Activated naive CD4-positive, alpha-beta T cell treated with anti-CD3 and anti-CD28 coated beads, Interleukin-2, amount 50 U/mL, for 16 hours (primary cell): Measurements from ENCODE around the gene MYH10.

ENCODE experiments used
- DNase-seq: peaks from one replicate; pipeline ENCODE4 v3.0.0-alpha.2; 2020

MYH10 gene

DNA sequence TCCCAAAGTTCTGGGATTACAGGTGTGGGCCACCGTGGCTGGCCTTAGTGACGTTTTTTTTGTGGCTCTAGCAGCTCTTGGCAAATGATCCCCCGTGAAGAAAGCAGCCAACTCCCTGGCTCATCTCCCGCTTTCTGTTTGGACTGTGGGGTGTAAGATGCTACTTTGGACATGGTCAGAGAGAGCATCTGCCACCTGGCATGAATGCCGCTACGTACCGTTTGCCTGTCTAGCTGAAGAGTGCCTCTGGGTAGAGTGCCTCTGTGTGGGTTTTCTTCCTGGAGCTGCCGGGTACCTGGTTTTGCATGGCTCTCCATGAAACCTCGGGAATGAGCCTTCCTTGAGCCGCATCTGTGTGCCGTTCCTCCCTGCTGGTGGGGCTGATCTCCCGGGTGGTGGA is 160.6 kb downstream of the MYH10 start:
- no peak for DNase-seq

DNA sequence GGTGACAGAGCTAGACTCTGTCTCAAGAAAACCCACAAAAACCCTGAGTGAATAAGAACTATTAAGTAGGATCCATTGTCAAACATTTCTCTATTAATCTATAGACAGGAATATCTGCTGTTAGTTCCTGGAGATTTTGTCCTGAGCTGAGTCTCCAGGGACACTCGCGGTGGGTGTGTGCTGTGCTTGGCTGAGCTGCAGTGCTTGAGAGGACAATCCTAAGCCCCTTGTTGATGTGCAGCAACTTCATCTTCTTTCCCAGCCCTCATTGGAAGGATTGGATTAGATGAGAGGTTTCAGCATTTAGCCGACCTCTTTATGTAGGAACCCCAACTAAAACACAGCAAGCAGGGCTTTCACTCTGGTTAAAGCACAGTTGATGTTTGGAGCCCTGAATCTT is 161.5 kb downstream of the MYH10 start:
- no peak for DNase-seq

DNA sequence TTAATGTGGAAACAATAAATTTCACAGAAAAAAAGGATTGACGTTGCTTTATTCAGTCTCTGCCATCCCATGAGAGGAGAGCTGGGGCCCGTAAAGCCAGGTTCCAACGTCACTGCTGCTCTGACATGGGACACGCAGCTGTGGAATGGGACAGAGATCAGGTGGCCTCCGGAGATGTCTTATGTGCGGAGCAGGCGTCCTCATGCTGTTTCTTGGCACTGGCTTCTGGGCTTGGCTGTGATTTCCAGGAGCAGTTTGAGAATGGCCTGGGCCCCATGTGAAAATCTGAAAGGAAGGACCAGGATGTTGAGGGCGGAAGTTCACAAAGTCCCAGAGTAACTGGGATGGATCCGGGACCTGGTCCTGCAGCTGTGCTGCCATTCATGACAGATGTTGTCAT is 162.4 kb downstream of the MYH10 start:
- DNase-seq, result no peak

DNA sequence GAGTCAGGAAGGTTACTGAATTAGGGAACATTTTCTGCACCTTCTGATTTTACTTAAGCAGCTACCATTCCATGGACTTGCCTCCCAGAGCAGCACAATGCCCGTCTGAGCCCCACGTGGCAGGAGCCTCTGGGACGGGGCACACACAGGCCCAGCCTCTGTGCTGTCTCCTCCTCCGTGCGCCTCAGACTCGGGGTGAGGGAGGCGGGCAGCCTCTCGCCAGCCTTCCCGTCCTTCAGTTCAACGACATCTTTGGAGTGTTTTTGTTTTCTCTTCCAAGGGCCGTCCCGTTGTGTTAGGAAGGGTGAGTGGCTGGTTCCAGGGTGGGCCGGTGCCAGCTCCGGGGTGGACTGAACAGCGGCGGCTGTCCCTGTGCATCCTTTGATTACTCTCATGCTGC is 163.0 kb downstream of the MYH10 start:
- no peak for DNase-seq

DNA sequence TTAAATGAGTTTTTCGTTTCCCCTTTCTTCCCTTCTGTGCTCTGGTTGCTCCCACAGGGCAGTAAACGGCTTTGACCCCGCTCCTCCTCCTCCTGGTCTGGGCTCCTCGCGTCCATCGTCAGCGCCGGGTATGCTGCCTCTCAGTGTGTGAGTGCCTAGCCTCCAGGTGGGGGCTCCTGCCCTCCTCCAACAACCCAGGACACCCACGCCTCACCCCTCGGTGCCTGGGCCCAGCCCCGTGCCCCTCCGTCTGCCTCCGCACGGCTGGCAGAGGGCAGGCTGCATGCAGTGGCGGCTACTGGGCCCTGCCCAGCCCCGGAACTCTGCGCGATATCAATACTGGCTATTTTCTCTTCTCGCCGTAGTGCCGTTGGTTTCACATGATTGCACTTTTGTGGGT is 163.7 kb downstream of the MYH10 start:
- no peak for DNase-seq

DNA sequence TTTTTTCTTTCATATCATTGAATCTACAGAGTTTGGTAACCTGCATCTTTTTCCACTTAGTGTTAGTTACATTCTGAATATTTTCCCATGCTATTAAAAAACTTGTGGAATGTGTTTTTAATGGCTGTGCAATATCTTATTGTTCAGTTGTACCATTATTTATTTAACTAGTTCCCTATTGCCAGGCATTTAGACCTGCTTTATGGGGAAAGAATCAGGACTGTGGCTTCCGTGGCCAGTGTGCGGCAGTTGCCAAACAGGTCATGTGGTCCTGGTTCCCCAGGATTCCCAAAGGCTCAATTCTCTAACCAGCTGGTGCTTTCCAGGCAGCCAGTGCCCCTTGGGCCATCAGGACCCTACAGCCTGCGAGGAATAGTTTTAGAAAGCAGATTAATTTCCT is 164.1 kb downstream of the MYH10 start:
- DNase-seq, result no peak

DNA sequence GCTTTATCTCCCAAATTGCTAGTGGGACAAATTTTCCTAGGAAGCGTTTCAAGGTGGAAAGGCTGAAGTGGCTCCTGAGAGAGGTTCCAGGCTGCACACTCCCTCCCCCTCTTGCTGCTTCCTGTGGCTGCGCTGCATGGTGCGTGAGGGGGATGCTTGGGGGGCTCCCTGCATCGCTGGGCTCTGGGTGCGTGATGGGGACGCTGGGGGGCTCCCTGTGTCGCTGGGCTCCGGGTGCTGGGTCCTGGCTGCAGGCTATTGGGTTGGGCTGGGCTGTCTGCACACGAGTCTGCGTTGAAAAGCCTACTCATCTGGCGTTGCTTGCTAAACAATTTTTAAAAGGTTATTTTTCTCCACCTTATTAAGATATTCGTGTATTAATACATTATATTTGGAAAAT is 164.8 kb downstream of the MYH10 start:
- no peak for DNase-seq

DNA sequence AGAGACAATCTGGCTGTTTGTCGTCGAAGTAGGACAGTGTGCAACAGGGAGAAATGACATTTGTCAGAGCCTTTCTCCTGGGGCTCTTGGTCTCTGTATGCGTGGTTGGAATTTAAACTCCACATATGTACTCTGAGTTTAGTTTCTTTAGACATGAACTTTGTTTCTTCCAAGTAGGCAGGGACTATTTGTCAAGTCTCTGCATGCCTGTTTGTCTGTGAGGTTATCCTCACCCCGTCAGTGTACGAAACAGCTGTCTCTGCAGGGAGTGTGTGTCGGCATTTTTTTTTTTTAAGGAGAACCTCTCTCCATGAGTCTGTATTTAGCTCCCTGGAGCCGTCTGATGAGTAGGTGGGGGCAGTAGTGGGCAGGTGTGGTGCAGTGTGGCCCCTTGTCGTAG is 165.2 kb downstream of the MYH10 start:
- no peak for DNase-seq

DNA sequence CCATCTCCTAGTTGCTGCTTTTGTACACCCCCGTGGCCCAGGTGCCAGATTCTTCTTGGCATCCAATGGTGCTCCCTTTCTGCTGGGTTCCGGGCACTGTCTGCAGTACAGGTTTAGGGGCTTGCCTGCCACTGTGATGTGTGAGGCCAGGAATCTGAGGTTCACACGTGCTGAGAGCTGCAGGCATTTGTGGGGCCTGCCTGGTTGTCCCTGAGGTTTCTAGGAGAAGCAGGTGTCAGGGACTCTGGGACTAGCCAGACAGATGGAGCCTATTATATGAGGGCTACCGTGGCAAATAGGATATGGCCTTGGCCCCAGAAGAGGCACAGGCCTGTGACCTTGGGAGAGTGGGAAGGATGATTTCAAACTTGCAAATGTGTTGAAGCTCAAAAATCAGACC is 165.6 kb downstream of the MYH10 start:
- no peak for DNase-seq

DNA sequence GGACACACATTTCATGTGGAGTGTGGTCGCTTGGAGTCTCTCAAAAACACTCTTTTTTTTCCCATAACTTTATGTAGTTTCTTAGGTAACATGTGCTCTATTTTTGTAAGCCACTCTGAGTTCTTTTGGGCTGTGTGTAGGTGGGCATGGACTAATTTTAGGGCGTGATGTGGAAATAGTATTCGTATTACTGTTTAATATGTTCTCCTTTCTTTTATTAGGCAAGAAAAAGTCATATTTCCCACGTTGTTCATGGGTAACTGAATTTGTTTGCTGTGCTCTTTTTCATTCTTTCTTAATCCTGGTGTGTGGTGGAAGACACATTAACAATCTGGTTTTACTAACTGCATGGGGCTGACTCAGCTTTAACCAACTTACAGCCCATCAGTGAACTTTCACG is 167.4 kb downstream of the MYH10 start:
- DNase-seq, result no peak

DNA sequence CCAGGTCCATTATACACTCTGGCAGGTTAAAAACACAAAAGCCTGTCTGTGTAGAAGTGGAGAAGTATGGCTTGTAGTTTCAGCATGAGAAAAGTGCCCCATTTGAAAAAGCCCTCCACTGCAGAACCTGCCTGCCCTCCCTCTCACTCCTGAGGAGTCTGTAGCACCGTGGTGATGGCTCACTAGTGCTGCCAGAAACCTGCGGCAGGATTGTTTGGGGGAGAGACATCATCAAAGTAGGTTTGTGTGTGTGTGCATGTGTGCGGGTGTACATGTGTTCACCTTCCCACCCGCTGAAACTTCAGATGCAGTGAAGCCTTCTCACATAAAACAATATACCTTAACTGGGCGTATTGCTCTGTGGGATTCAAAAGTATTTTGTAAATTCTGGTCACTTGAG is 168.0 kb downstream of the MYH10 start:
- no peak for DNase-seq

DNA sequence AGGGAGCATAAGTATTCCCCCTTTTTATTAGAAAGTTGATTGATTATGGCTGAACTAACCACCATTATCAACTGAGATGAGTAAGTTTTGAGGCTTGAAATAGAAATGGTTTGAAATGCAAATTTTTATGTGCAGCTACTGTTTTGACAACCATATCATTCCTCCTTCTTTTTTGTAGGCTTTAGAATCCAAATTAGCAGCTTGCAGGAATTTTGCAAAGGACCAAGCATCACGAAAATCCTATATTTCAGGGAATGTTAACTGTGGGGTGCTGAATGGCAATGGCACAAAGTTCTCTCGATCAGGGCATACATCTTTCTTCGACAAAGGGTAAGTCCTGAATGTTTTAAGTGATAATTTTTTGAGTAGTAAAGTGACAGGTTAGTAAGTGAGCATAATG is 170.7 kb downstream of the MYH10 start:
- no peak for DNase-seq

DNA sequence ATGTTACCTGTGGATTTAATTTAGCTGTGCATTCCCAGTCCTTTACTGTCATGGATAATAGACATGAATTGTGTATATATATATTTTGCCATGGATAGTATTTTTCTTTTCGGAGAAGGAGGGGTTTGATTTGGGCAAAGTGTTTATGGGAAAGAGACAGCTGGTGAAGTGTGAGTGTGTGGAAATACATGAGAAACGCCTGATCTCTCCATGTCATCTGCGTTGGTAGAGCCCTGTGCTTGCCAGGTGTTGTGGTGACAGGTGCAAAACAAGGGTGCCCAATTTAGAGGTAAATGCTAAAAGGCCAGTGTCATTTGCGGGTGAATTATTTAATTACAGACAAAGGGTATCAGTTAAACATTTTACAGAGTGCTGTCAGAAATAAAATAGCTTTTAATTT is 171.4 kb downstream of the MYH10 start:
- no peak for DNase-seq

DNA sequence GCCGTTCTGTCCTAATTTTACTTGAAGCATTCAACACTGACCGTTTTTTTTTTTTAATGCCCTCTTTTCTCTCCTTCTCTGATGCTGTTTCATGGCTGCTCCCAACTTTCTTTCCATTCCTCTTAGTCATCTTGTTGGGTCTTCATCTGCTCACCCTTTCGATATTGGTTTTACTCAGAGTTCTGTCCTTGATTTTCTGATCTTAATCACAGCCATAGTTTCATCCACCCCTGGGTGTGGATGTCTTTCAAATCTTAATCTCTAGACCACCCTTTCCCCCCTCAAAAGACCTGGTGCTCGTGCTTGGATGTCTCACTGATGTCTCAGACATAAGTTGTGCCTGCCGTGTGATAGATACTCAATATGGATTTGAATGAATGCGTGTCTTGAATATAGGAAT is 172.4 kb downstream of the MYH10 start:
- no peak for DNase-seq

DNA sequence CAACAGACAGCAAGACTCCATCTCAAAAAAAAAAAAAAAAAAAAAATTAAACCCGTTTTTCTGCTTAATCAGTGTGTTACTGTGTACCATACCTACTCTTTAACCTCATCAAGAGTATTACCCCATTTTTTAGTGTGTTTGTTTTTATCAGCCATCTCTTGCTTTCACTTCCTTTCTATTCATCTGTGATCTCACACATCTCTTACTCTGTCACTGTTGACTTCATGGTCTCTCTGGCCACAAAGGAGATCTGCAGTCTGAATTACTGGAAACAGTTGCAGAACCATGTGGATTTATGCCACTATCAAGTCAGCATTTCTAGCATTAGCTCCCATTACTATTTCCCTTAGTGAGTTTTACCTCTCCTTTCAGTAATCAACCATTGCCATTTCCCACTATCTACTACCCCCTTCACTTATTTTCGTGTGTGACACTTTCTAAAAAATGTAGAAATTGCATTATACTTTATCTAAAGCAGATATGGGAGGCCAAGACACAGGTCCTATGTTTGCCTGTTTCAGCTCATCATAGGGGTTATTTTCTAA is 174.8 kb downstream of the MYH10 start:
- DNase-seq, result no peak

DNA sequence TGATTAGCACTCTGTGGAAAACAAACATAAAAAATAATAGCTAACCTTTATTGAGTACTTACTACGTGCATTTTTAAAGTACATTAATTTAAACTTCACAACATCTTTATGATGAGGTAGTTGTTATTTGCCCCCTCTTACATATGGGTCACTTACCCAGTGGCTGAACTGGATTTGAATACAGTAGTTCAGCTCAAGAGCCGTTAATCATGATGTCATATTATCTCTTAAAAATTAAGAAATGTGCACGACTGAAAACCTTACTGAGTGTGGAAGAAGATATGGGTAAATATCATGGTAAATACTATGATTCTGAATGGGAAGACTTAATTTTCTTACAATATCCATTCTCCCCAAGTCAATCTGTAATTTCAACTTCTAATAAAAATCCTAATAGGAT is 177.2 kb downstream of the MYH10 start:
- DNase-seq, result no peak

DNA sequence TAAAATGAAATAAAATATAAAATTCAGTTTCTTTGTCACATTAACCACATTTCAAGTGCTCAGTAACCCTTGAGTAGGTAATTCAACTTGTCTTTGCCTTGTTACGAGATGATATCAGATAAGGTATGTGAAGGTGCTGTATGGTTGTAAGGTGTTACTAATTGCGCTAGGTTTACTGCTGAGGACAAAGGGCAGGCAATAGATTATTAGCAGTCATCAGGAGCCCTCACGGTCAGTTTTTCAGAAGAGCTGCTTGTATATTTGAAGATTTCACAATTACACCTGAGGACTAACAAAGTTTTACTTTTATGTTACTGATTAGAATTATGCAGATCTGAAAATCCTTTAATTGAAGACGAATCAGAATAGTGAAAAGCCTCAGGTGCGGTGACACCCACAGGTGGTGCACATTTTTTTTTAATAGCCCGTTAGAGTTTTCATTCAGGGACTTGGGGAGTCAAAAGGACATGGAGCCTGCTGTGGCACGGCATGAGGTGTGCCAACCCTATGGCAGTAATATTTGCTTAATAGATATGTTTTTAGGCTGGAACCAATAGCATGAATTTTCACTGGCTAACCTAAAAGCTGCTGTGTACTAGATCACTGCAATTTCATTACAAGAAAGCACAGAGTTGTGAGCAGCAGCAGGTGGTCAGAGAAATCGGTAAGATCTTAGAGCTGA is 178.5 kb downstream of the MYH10 start:
- DNase-seq, result no peak

DNA sequence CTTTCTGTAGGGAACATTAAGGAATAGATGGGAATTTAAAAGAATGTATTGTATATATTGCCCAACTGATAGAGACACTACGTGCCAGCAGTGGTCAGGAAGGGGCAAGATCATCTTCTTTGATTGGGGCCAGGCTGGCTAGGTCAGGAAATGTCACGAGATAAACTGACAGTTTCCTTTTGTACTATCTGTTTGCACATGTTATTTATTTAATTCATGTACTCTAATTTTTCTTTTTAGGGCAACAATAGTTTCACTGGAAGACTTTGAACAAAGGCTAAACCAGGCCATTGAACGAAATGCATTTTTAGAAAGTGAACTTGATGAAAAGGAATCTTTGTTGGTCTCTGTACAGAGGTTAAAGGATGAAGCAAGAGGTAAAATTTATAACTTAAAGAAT is 182.2 kb downstream of the MYH10 start:
- no peak for DNase-seq

DNA sequence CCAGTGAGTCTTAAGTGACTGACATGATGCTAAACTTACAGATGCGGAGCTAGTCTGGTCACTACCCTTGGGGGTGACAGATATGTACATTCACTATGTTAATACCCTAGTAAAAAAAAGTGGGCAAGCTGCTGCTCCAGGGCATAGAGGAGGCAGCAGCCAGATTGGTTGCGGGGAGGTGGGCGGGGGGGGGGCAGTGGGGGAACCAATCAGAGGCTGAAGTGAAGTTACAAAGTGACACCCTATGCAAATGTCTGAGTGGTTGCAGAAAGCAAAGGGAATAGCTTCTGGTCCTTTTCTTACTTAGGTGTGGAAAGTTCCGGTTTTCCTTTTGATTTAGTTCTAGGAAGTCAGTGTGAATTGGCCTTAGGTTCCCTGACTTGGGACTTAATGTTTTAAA is 182.7 kb downstream of the MYH10 start:
- no peak for DNase-seq

DNA sequence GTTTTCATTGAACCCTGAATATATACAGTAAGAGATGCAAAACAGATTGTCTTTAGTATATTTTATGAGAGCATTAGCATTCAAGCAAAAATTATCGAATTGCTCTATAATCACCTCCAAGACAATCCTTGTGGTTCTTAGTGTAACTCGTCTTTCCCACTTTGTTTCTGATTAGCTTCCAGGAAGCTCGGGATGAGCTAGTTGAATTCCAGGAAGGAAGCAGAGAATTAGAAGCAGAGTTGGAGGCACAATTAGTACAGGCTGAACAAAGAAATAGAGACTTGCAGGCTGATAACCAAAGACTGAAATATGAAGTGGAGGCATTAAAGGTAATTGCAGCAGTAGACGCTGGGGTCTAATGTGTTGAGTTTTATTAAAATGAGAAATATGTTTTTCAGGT is 185.0 kb downstream of the MYH10 start:
- DNase-seq, result no peak

DNA sequence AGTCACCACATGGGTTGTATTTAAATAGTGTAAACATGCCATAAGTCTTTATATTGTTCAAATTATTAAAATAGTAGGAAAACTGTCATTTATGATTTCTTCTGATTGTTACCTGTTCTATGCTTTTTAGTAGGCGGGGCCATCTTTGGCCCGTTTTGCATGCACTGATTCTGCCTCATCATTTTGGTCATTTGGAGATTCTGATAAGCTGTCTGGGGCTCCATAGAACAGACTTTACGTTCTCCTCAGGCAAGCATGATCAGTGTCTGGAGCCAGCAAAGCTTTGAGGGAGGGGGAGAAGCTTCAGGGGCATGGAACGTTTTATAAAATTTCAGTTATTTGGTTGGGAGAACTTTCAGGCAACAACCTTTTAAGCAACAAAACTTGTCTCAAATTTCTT is 186.0 kb downstream of the MYH10 start:
- no peak for DNase-seq

DNA sequence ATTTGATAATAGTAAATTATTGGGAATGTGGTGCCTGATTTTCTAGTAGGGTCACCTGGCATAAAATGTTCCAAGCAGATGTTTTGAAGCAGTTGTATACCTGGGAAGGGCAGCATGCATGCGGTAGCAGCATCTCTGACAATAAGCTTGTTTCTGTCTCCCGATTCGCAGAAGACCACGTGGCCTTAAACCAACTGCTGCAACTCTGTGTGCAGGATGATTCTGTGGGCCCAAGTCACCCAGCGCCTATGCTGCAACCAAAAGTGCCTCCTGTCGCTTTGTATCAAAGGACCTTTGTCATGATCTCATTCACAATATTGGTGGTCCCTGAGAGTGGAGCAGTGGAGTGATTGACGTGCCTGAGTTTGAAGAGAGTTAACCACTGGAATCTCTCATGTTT is 186.8 kb downstream of the MYH10 start:
- DNase-seq, result no peak

DNA sequence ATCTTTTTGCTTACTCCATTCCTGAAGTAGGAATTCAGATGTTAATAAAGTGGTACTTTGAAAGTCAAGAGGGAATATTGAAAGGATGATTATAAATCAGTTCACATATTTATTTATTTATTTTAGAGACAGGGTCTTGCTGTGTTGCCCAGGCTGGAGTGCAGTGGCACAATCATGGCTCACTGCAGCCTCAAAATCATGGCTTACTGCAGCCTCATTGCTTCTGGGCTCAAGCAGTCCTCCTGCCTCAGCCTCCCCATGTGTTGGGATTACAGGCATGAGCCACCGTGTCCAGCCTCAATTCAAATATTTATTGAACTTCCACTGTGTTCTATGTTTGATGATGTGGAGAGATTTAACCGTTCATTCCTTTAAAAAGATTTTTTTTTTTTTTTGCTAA is 188.2 kb downstream of the MYH10 start:
- DNase-seq, result no peak

DNA sequence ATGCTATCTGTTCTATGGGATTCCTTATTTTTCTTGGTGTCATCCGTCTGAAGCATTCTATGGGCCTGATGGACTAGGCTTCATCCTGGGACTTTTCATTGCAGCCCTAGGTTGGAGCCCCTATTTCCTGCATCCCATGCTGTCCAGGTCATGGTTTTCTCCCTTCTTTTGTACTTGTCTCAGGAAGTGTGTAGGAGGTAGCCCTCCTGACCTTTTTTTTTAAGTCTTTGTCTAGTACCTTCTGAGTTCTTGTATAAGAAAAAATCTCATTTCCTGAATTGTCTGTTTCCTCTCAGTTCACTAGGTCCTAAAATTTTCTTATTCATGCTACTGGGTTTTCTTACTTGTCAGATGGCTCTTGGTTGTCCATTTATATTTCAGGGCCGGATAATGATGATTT is 188.8 kb downstream of the MYH10 start:
- no peak for DNase-seq

DNA sequence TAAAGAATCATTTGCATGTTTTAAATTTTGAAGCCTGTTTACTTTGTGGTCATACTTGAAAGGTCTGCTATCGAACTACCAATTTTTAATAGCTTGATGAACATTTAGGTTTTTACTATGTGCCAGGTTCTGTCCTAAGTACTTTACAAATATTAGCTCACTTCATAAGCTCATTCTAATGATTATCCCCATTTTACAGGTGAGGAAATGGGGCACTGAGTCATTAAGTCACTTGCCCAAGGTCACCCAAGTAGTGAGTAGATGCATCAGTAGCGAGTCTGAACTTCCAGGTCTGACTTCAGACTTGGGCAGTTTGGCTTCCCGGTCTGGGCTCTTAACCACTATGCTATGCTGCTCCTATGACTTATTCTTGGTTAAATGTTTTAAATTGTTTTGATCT is 190.8 kb downstream of the MYH10 start:
- DNase-seq, result no peak

DNA sequence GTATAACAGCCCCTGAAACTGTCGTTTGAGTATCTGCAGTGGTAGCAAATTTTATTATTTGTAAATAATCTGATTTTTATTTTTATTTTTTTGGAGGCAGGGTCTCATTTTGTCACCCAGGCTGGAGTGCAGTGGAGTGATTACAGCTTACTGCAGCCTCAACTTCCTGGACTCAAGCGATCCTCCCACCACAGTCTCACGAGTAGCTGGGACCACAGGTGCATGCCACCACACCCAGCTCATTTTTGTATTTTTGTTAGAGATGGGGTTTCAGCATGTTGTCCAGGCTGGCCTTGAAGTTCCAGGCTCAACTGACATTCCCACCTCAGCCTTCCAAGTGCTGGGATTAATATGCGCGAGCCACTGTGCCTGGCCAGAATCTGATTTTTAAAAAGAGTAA is 192.1 kb downstream of the MYH10 start:
- DNase-seq, result no peak
